B cell (primary cell): ENCODE data around the gene TMEM163. TPM values are rescaled to one million over a fixed set of nuclear protein-coding genes. Genes with fewer than 3 reads are reported as not detected.

Experiments used
- ATAC-seq: fragments of 200-7000 bp; cut with Tn5 transposase; one replicate; pipeline ENCODE4 v1.10.0; 2021; ENCODE audit warnings: low read depth, mild to moderate bottlenecking, moderate number of reproducible peaks, moderate library complexity
- CTCF ChIA-PET: fragments of 350-600 bp; sonication (Branson Sonifier 250); formaldehyde crosslinking; loops from one replicate; lab custom pipeline; 2021; ENCODE audit warnings: antibody characterized with exemption, inconsistent platforms; lab: Charles Lee
- POLR2A ChIA-PET: fragments of 350-600 bp; sonication (Branson Sonifier 250); formaldehyde crosslinking; loops from one replicate; lab custom pipeline; 2021; ENCODE audit warnings: antibody characterized with exemption; lab: Charles Lee
- DNase-seq: peaks from one replicate; pipeline ENCODE4 v3.0.0; 2013
- H2AFZ ChIP-seq: 2 replicates; pipeline ENCODE4 v1.6.1; 2012; ENCODE audit warnings: mild to moderate bottlenecking, low read depth, low read length; ENCODE audit not compliant: insufficient read depth, poor library complexity, severe bottlenecking
- H3K27ac ChIP-seq, 2 donors: 1 replicate in 1 of 2; 2 replicates in 1 of 2; pipeline ENCODE4 v1.5.1; 2012 to 2013; ENCODE audit warnings: low read length in 2 of 2, mild to moderate bottlenecking in 2 of 2, moderate library complexity in 1 of 2
- H3K27me3 ChIP-seq, 4 experiments: fragments of 200-600 bp in 1 of 4; sonication (generic) in 1 of 4; replicated peaks in 1 of 4; 1 replicate in 2 of 4; 2 replicates in 2 of 4; pipeline versions ENCODE4 v1.6.1 to v1.7.0; 2013 to 2016; ENCODE audit warnings: low read length in 3 of 4, mild to moderate bottlenecking in 2 of 4, mixed read lengths in 1 of 4, moderate library complexity in 1 of 4; ENCODE audit not compliant: insufficient read depth in 4 of 4, control insufficient read depth in 3 of 4; ENCODE audit errors: control extremely low read depth in 1 of 4
- H3K36me3 ChIP-seq, 2 experiments: replicated peaks in 1 of 2; 1 replicate in 1 of 2; 2 replicates in 1 of 2; pipeline versions ENCODE4 v1.6.1 to v1.7.1; 2013; ENCODE audit warnings: low read length in 1 of 2; ENCODE audit not compliant: insufficient read depth in 2 of 2, control insufficient read depth in 1 of 2; ENCODE audit errors: control extremely low read depth in 1 of 2, extremely low read depth in 1 of 2
- H3K4me1 ChIP-seq, 2 donors: fragments of 200-600 bp in 1 of 2; sonication (generic) in 1 of 2; 1 replicate in 1 of 2; 2 replicates in 1 of 2; pipeline versions ENCODE4 v1.5.1 to v1.6.1; 2013 to 2017; ENCODE audit warnings: low read length in 2 of 2; ENCODE audit not compliant: control insufficient read depth in 2 of 2, insufficient read depth in 2 of 2
- H3K4me2 ChIP-seq: replicated peaks from 2 replicates; pipeline ENCODE3; 2012; ENCODE audit warnings: mild to moderate bottlenecking, low read depth, low read length; ENCODE audit not compliant: poor library complexity, severe bottlenecking
- H3K4me3 ChIP-seq, 5 experiments: fragments of 200-600 bp in 1 of 5; sonication (generic) in 1 of 5; 1 replicate in 3 of 5; 2 replicates in 2 of 5; pipeline versions ENCODE4 v1.5.1 to v1.7.0; 2011 to 2016; ENCODE audit warnings: low read length in 4 of 5, mild to moderate bottlenecking in 4 of 5, low read depth in 2 of 5, control low read depth in 1 of 5, moderate library complexity in 1 of 5; ENCODE audit not compliant: insufficient read depth in 1 of 5; ENCODE audit errors: control extremely low read depth in 1 of 5, extremely low read depth in 1 of 5
- H3K79me2 ChIP-seq: fragments of 200-600 bp; sonication (generic); one replicate; pipeline ENCODE4 v1.6.0; 2016; ENCODE audit warnings: low read length; ENCODE audit not compliant: control insufficient read depth, insufficient read depth
- H3K9ac ChIP-seq: fragments of 200-600 bp; sonication (generic); 2 replicates; pipeline ENCODE4 v1.6.1; 2017; ENCODE audit warnings: mild to moderate bottlenecking, low read length, moderate library complexity
- H3K9me3 ChIP-seq, 3 donors: one replicate each; pipeline versions ENCODE4 v1.6.1 to v1.7.1; 2013; ENCODE audit warnings: low read length in 2 of 3; ENCODE audit not compliant: control insufficient read depth in 2 of 3, insufficient read depth in 1 of 3; ENCODE audit errors: control extremely low read depth in 1 of 3
- H4K20me1 ChIP-seq: 2 replicates; pipeline ENCODE4 v1.6.0; 2012; ENCODE audit warnings: mild to moderate bottlenecking, low read length; ENCODE audit not compliant: insufficient read depth, control insufficient read depth, poor library complexity, severe bottlenecking
- H3K27ac Mint-ChIP-seq: one replicate; pipeline ENCODE4 v1.8.0; 2021; ENCODE audit warnings: mixed read lengths
- H3K27me3 Mint-ChIP-seq: one replicate; pipeline ENCODE4 v1.8.0; 2021; ENCODE audit warnings: mixed read lengths
- H3K4me1 Mint-ChIP-seq: one replicate; pipeline ENCODE4 v1.8.0; 2021; ENCODE audit warnings: mixed read lengths
- H3K4me3 Mint-ChIP-seq: one replicate; pipeline ENCODE4 v1.8.0; 2021; ENCODE audit warnings: mixed read lengths
- H3K9me3 Mint-ChIP-seq: one replicate; pipeline ENCODE4 v1.8.0; 2022; ENCODE audit warnings: mixed read lengths; ENCODE audit not compliant: insufficient read depth
- EZH2 ChIP-seq: IDR thresholded peaks from 2 replicates; pipeline ENCODE4 v1.6.1; 2012; ENCODE audit warnings: borderline replicate concordance, low read depth, mild to moderate bottlenecking, moderate library complexity, low read length; ENCODE audit not compliant: insufficient read depth, poor library complexity, severe bottlenecking
- WGBS: methylation state at CpG from one replicate; pipeline ENCODE4 v1.1.5; 2013; ENCODE audit warnings: missing lambda C conversion rate; ENCODE audit not compliant: insufficient coverage; 5-methylcytosine and 5-hydroxymethylcytosine counted together
- intact Hi-C: fragments of 100-400 bp; cut with micrococcal nuclease; formaldehyde crosslinking; loops from one replicate; pipeline ENCODE4 v1.10.0; 2022
- polyA plus RNA-seq: library from polyadenylated mRNA; depleted of rRNA; stranded (reverse); fragments of >200 nt; gene quantifications from 2 replicates; pipeline ENCODE4 v1.2.3, GENCODE V29; 2012
- total RNA-seq, 2 donors: library from RNA; stranded (reverse); fragments of 120-200 nt in 1 of 2; gene quantifications; 1 replicate in 1 of 2; 2 replicates in 1 of 2; pipeline versions ENCODE4 v1.2.3 to v1.2.4, GENCODE V29; 2013 to 2022
- TF ChIP-seq, protein P1 (sequence below): fragments of 200-600 bp; IDR thresholded peaks from one replicate; pipeline ENCODE4 v1.8.0; 2022; ENCODE audit warnings: antibody characterized with exemption, mild to moderate bottlenecking

The TMEM163 gene
- total and polyA plus RNA-seq, 2 donors (not counting 1 experiment from before 2014, with no cell fraction given) = 2.6 to 5.6 TPM

DNA sequence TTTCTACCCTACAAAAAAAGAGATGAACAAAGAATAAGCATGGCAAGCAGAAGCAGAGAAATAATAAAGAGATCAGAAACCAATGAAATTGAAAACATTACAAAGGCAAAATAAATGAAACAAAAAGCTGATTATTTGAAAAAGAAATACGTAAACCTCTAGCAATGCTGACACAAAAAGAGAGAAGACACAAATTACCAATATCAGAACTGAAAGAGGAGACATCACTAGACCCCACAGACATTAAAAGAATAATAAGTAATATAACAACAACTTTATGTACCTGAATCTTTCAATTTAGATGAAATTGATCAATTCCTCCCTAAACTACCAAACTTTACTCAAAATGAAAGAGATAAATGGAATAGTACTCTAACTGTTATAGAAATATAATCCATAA lies 75.9 kb downstream of the TMEM163 start:
- Histone ChIP-seq H3K4me1 (peaks cover 0 to 6% of the 10 kb centered on the region in 2 donors), H3K27me3 (no peaks in the 10 kb centered on the region), H3K4me3 (no peak overlapping the region), H3K4me2 (no peak overlapping the region), H2AFZ (no peak overlapping the region), H3K36me3 (no peaks in the 10 kb centered on the region), H3K9me3 (no peaks in the 10 kb centered on the region), H3K27ac (no peak overlapping the region), H4K20me1 (no peaks in the 10 kb centered on the region), H3K79me2 (no peaks in the 10 kb centered on the region), H3K9ac (no peak overlapping the region)
- no peaks in the 10 kb centered on the region for H3K27me3 Mint-ChIP-seq
- H3K9me3 Mint-ChIP-seq = no peaks in the 10 kb centered on the region
- intact Hi-C loops = no loop called here
- CTCF ChIA-PET = no interaction called here
- H3K4me3 Mint-ChIP-seq = no peak overlapping the region
- no peak for TF ChIP-seq EZH2
- TF ChIP-seq, protein P1, sequence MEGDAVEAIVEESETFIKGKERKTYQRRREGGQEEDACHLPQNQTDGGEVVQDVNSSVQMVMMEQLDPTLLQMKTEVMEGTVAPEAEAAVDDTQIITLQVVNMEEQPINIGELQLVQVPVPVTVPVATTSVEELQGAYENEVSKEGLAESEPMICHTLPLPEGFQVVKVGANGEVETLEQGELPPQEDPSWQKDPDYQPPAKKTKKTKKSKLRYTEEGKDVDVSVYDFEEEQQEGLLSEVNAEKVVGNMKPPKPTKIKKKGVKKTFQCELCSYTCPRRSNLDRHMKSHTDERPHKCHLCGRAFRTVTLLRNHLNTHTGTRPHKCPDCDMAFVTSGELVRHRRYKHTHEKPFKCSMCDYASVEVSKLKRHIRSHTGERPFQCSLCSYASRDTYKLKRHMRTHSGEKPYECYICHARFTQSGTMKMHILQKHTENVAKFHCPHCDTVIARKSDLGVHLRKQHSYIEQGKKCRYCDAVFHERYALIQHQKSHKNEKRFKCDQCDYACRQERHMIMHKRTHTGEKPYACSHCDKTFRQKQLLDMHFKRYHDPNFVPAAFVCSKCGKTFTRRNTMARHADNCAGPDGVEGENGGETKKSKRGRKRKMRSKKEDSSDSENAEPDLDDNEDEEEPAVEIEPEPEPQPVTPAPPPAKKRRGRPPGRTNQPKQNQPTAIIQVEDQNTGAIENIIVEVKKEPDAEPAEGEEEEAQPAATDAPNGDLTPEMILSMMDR = no peak
- POLR2A ChIA-PET = no interaction called here
- H3K27ac Mint-ChIP-seq = no peak overlapping the region
- no CpG with 5 or more reads among the region's 1 CpG for WGBS
- no peak for DNase-seq
- peaks cover 12% of the 10 kb centered on the region for H3K4me1 Mint-ChIP-seq
- no peak for ATAC-seq

DNA sequence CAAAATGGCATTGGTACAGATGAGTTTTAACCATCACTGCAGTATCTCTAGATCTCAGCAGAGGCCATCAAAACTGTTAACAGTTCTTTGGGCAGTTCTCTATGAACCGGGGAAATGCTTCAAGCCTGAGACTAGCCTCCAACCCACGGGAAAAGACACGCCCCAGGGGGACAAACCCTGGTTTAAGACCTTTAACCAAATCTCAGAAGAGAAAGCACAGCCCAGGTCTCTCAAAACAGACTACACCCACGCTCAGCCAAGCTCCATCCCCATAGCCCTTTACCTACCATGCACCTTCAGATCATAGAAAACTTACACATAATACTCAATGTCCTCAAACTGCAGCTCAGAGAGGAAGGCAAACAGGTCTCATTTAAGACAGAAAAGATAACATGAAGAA lies 78.3 kb downstream of the TMEM163 start:
- no peak for ATAC-seq
- H3K27ac Mint-ChIP-seq = no peak overlapping the region

More for the DNA sequence above, 78.3 kb downstream of the TMEM163 start:
- Histone ChIP-seq H3K4me3 (no peak overlapping the region), H2AFZ (no peak overlapping the region), H3K9ac (no peak overlapping the region), H3K79me2 (no peaks in the 10 kb centered on the region), H3K4me1 (peaks cover 0 to 6% of the 10 kb centered on the region in 2 donors), H3K27ac (no peak overlapping the region), H3K4me2 (no peak overlapping the region), H3K36me3 (no peaks in the 10 kb centered on the region), H3K27me3 (no peaks in the 10 kb centered on the region), H3K9me3 (no peaks in the 10 kb centered on the region), H4K20me1 (no peaks in the 10 kb centered on the region)
- no peak overlapping the region for H3K4me3 Mint-ChIP-seq
- no peaks in the 10 kb centered on the region for H3K27me3 Mint-ChIP-seq
- H3K4me1 Mint-ChIP-seq = peaks cover 12% of the 10 kb centered on the region
- CTCF ChIA-PET = no interaction called here
- H3K9me3 Mint-ChIP-seq = no peaks in the 10 kb centered on the region
- no peak for TF ChIP-seq EZH2
- TF ChIP-seq, protein P1 = no peak
- POLR2A ChIA-PET = no interaction called here
- intact Hi-C loops = no loop called here
- 86% methylated on average over 4 of the region's 4 CpGs for WGBS
- DNase-seq = no peak
